Uterus (tissue), 4 donors: Measurements from ENCODE around the gene NPRL2. TPM values are rescaled to one million over a fixed set of nuclear protein-coding genes. Genes with fewer than 3 reads are reported as not detected.
A peak's percentile ranks its signal among the peaks of the same experiment; 100 is the strongest.

ENCODE experiments used
- DNase-seq, 2 donors: peaks; one replicate each; pipeline ENCODE4 v3.0.0-alpha.2; 2019 to 2020
- H3K27ac ChIP-seq, 2 donors: fragments of 200-600 bp; sonication (generic); 1 replicate in 1 of 2; 2 replicates in 1 of 2; pipeline ENCODE4 v1.5.1; 2016 to 2018
- H3K27me3 ChIP-seq, 2 donors: fragments of 200-600 bp; sonication (generic); one replicate each; pipeline ENCODE4 v1.5.1; 2018 to 2019; ENCODE audit warnings: control low read depth in 1 of 2
- H3K36me3 ChIP-seq, 2 donors: fragments of 200-600 bp; sonication (generic); one replicate each; pipeline ENCODE4 v1.5.1; 2019; ENCODE audit warnings: control low read depth in 1 of 2
- H3K4me1 ChIP-seq, 2 donors: fragments of 200-600 bp; sonication (generic); one replicate each; pipeline ENCODE4 v1.5.1; 2018 to 2019; ENCODE audit warnings: control low read depth in 1 of 2
- H3K4me3 ChIP-seq, 2 donors: fragments of 200-600 bp; sonication (generic); 1 replicate in 1 of 2; 2 replicates in 1 of 2; pipeline ENCODE4 v1.5.1; 2018 to 2019; ENCODE audit warnings: mild to moderate bottlenecking in 1 of 2
- H3K9me3 ChIP-seq, 2 donors: fragments of 200-600 bp; sonication (generic); one replicate each; pipeline ENCODE4 v1.5.1; 2019; ENCODE audit warnings: control low read depth in 1 of 2
- POLR2A ChIP-seq, 2 donors: fragments of 450-650 bp; IDR thresholded peaks; one replicate each; pipeline ENCODE4 v1.6.1; 2016; ENCODE audit warnings: antibody characterized with exemption in 2 of 2, mild to moderate bottlenecking in 1 of 2, moderate library complexity in 1 of 2
- intact Hi-C: fragments of 100-400 bp; cut with DNase I; formaldehyde crosslinking; loops from one replicate; pipeline ENCODE4 v1.15.1; 2023; ENCODE audit warnings: low total_unique reads
- total RNA-seq, 4 donors: library from RNA; depleted of rRNA in 3 of 4; stranded (reverse); fragments of >200 nt in 3 of 4; gene quantifications; one replicate each; pipeline versions ENCODE4 v1.1.0 to v1.2.4, GENCODE V29; 2014 to 2023
- TF ChIP-seq, protein P1 (sequence below), 4 experiments: fragments of 200-600 bp in 2 of 4; fragments of 450-650 bp in 2 of 4; sonication (generic) in 2 of 4; IDR thresholded peaks; one replicate each; pipeline ENCODE4 v1.5.1; 2016 to 2019; ENCODE audit warnings: antibody characterized with exemption in 4 of 4, mild to moderate bottlenecking in 2 of 4, moderate library complexity in 1 of 4
- donor health status: DM: yes; HTN: yes; CAD: no.

Gene NPRL2
- total RNA-seq, 4 donors from 2014 or later, result 11.8 to 26.2 (median 16.0) TPM

DNA sequence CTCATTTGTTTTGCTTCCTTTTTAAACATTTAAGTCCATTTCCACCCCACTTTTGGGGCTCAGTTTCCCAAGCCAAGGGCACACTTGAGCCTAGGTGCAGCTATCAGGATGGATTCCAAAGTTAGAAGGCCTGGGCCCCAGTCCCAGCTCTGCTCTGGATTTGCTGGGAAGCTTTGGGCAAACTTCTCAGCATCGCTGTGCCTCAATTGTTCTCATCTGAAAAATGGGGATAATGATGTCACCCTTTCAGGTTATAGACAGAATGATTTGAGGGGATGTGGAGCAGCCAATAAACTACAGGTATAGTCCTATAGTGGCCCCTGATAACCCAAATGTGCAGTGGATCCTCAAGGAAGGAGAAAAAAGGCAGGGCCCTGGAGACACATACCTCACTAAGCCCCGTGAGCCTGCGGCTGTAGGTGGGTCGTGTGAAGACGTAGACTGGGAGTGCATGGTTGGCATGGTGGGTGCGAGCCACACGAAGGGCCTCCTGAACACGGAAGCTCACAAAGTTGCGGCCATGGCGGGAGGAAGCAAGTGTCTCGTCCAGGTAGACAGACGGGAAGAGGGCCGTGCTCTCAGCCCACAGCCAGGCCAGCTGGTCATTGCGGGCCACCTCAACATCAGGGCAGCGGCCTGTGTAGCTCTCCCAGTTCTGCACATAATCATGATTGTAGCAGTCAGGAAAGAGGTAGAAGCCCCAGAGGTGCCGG, 31.2 kb downstream of the NPRL2 start:
- intact Hi-C loops, result no loop called here
- no peak for TF ChIP-seq POLR2A (IDR thresholded peaks at IDR 0.05)
- TF ChIP-seq, protein P1, sequence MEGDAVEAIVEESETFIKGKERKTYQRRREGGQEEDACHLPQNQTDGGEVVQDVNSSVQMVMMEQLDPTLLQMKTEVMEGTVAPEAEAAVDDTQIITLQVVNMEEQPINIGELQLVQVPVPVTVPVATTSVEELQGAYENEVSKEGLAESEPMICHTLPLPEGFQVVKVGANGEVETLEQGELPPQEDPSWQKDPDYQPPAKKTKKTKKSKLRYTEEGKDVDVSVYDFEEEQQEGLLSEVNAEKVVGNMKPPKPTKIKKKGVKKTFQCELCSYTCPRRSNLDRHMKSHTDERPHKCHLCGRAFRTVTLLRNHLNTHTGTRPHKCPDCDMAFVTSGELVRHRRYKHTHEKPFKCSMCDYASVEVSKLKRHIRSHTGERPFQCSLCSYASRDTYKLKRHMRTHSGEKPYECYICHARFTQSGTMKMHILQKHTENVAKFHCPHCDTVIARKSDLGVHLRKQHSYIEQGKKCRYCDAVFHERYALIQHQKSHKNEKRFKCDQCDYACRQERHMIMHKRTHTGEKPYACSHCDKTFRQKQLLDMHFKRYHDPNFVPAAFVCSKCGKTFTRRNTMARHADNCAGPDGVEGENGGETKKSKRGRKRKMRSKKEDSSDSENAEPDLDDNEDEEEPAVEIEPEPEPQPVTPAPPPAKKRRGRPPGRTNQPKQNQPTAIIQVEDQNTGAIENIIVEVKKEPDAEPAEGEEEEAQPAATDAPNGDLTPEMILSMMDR (IDR thresholded peaks at IDR 0.05), result no peak
- Histone ChIP-seq H3K27me3 (no peaks in the 10 kb centered on the region), H3K4me1 (peaks cover 0 to 32% of the 10 kb centered on the region in 2 donors), H3K27ac (peak overlapping the region in 1 of 2 donors; percentile 95), H3K4me3 (peak overlapping the region in 1 of 2 donors; percentile 83), H3K36me3 (no peaks in the 10 kb centered on the region), H3K9me3 (no peaks in the 10 kb centered on the region)
- no peak for DNase-seq

- no peaks in the 10 kb centered on the region for H3K9me3 ChIP-seq
- peaks cover 0 to 32% of the 10 kb centered on the region in 2 donors for H3K4me1 ChIP-seq
- no peaks in the 10 kb centered on the region for H3K27me3 ChIP-seq
- DNase-seq, result no peak
- intact Hi-C loops, result no loop called here
- TF ChIP-seq POLR2A (IDR thresholded peaks at IDR 0.05), result no peak
- TF ChIP-seq, protein P1 (IDR thresholded peaks at IDR 0.05), result no peak
- H3K27ac ChIP-seq, result peak overlapping the region in 1 of 2 donors; percentile 95
- H3K4me3 ChIP-seq, result no peak overlapping the region
- no peaks in the 10 kb centered on the region for H3K36me3 ChIP-seq
Observed at GRCh38 chr3:50318615-50319014, 32.0 kb downstream of the NPRL2 start.

- Histone ChIP-seq H3K27ac (peak overlapping the region in 1 of 2 donors; percentile 43), H3K4me1 (peaks cover 0 to 32% of the 10 kb centered on the region in 2 donors), H3K36me3 (no peaks in the 10 kb centered on the region), H3K27me3 (no peaks in the 10 kb centered on the region), H3K4me3 (no peak overlapping the region), H3K9me3 (no peaks in the 10 kb centered on the region)
- TF ChIP-seq, protein P1 (IDR thresholded peaks at IDR 0.05), result no peak
- no peak for TF ChIP-seq POLR2A (IDR thresholded peaks at IDR 0.05)
- no peak for DNase-seq
- intact Hi-C loops, result no loop called here
Observed at GRCh38 chr3:50318163-50318562, 32.4 kb downstream of the NPRL2 start.

DNA sequence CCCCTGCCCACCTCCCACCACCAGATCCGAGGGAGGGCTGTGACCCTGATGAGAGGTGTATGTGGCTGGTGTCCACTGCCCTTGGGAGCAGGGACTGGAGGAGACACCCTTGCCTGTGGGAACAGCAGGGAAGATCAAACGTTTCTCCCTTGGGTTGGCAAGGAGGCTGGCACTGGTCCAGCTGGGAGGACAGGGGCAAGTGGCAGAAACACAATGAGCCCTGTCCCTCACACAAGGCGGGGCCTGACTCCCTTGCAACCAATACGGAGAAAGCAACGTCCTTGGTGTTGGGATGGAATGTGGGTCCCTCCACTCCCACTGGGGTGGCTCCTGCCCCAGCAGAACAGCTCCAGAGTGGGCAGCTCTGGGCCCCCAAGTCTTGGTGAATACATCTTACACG, 33.3 kb downstream of the NPRL2 start:
- H3K27me3 ChIP-seq, result no peaks in the 10 kb centered on the region
- intact Hi-C loops, result no loop called here
- H3K4me3 ChIP-seq, result no peak overlapping the region
- DNase-seq, result no peak
- no peaks in the 10 kb centered on the region for H3K9me3 ChIP-seq
- TF ChIP-seq, protein P1 (IDR thresholded peaks at IDR 0.05), result no peak
- no peak for TF ChIP-seq POLR2A (IDR thresholded peaks at IDR 0.05)
- H3K36me3 ChIP-seq, result no peaks in the 10 kb centered on the region
- H3K27ac ChIP-seq, result peak overlapping the region; percentile 43
- peaks cover 0 to 28% of the 10 kb centered on the region in 2 donors for H3K4me1 ChIP-seq

DNA sequence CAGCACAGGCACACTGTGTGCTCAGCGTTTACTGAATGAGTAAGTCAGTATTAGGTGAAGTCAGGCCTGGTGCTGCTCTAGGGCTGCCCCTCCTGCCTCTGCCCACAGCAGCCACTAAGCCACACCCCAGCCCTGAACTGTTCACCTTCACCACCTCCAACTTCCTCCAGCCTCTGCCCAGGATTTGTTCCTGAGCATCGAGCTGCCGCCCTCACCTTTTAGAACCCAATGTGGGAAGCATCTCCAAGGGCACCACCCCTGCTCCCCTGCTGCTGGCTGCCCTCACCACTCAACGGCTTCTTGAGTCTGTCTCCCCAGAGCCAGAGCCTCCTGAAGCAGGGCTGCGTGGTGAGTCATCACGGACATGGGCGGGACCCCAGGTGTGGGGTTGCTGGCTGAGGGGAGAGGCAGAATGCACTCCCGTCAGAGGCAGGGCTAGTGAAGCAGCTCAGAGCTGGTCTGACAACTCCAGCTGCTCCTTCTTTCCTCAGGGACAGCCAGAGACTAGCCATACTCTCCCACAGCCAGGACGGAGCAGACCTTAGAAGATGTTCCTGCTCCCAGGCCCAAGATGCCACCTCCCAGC, 33.8 kb downstream of the NPRL2 start:
- Histone ChIP-seq H3K27ac (peak overlapping the region; percentile 43), H3K4me1 (peaks cover 0 to 28% of the 10 kb centered on the region in 2 donors), H3K4me3 (no peak overlapping the region), H3K36me3 (no peaks in the 10 kb centered on the region), H3K27me3 (no peaks in the 10 kb centered on the region), H3K9me3 (no peaks in the 10 kb centered on the region)
- intact Hi-C loops, result no loop called here
- TF ChIP-seq, protein P1 (IDR thresholded peaks at IDR 0.05), result no peak
- peak in 1 of 2 donors; percentile 26 for TF ChIP-seq POLR2A (IDR thresholded peaks at IDR 0.05)
- DNase-seq, result peak; percentile 50 to 60
